ENCODE results near the gene PLXNA4.

Gene PLXNA4

GRCh38 chr7:132450696-132451095 lies 125.6 kb downstream of the PLXNA4 start:
- ATAC-seq, result no peak

GRCh38 chr7:132450188-132450587 lies 126.1 kb downstream of the PLXNA4 start:
- Mint-ChIP-seq H3K36me3 (no peaks in the 10 kb centered on the region), H3K27ac (no peak overlapping the region), H3K4me1 (peaks cover 12% of the 10 kb centered on the region), H3K4me3 (no peak overlapping the region), H3K27me3 (peaks cover 17% of the 10 kb centered on the region), H3K9me3 (peaks cover 5% of the 10 kb centered on the region)
- no peak for ATAC-seq

More at GRCh38 chr7:132450696-132451095, 125.6 kb downstream of the PLXNA4 start:
- Mint-ChIP-seq H3K27ac (no peak overlapping the region), H3K9me3 (peaks cover 4% of the 10 kb centered on the region), H3K36me3 (no peaks in the 10 kb centered on the region), H3K27me3 (peaks cover 17% of the 10 kb centered on the region), H3K4me3 (no peak overlapping the region), H3K4me1 (peaks cover 12% of the 10 kb centered on the region)

- no peaks in the 10 kb centered on the region for H3K36me3 Mint-ChIP-seq
- peaks cover 26% of the 10 kb centered on the region for H3K27me3 Mint-ChIP-seq
- ATAC-seq, result no peak
- H3K4me3 Mint-ChIP-seq, result no peak overlapping the region
- H3K4me1 Mint-ChIP-seq, result peaks cover 12% of the 10 kb centered on the region
- no peak overlapping the region for H3K27ac Mint-ChIP-seq
- peaks cover 7% of the 10 kb centered on the region for H3K9me3 Mint-ChIP-seq
These were observed 129.5 kb downstream of the PLXNA4 start for GRCh38 chr7:132446666-132447278.

- Mint-ChIP-seq H3K4me3 (no peak overlapping the region), H3K9me3 (peaks cover 7% of the 10 kb centered on the region), H3K36me3 (no peaks in the 10 kb centered on the region), H3K4me1 (peaks cover 12% of the 10 kb centered on the region), H3K27ac (no peak overlapping the region), H3K27me3 (peaks cover 21% of the 10 kb centered on the region)
- ATAC-seq, result peak; percentile 39
These were observed 130.0 kb downstream of the PLXNA4 start for GRCh38 chr7:132446260-132446659.

GRCh38 chr7:132443761-132444520 lies 132.3 kb downstream of the PLXNA4 start:
- no peak overlapping the region for H3K4me3 Mint-ChIP-seq
- peaks cover 12% of the 10 kb centered on the region for H3K4me1 Mint-ChIP-seq

GRCh38 chr7:132441935-132442334 lies 134.3 kb downstream of the PLXNA4 start:
- Mint-ChIP-seq H3K27ac (no peak overlapping the region), H3K27me3 (peaks cover 31% of the 10 kb centered on the region), H3K4me1 (peaks cover 15% of the 10 kb centered on the region), H3K4me3 (no peak overlapping the region), H3K9me3 (peaks cover 4% of the 10 kb centered on the region), H3K36me3 (no peaks in the 10 kb centered on the region)
- ATAC-seq, result no peak

More at GRCh38 chr7:132443761-132444520, 132.3 kb downstream of the PLXNA4 start:
- H3K9me3 Mint-ChIP-seq, result peaks cover 7% of the 10 kb centered on the region
- peaks cover 19% of the 10 kb centered on the region for H3K27me3 Mint-ChIP-seq
- H3K36me3 Mint-ChIP-seq, result no peaks in the 10 kb centered on the region
- ATAC-seq, result no peak
- H3K27ac Mint-ChIP-seq, result no peak overlapping the region

GRCh38 chr7:132440151-132440550 lies 136.1 kb downstream of the PLXNA4 start:
- H3K9me3 Mint-ChIP-seq, result peaks cover under 1% of the 10 kb centered on the region
- no peak for ATAC-seq

GRCh38 chr7:132438926-132439325 lies 137.3 kb downstream of the PLXNA4 start:
- no peaks in the 10 kb centered on the region for H3K9me3 Mint-ChIP-seq
- H3K27ac Mint-ChIP-seq, result no peak overlapping the region
- no peak overlapping the region for H3K4me3 Mint-ChIP-seq
- no peak for ATAC-seq
- H3K27me3 Mint-ChIP-seq, result peaks cover 41% of the 10 kb centered on the region
- no peaks in the 10 kb centered on the region for H3K36me3 Mint-ChIP-seq
- H3K4me1 Mint-ChIP-seq, result peaks cover 11% of the 10 kb centered on the region

More at GRCh38 chr7:132440151-132440550, 136.1 kb downstream of the PLXNA4 start:
- peaks cover 44% of the 10 kb centered on the region for H3K27me3 Mint-ChIP-seq
- no peak overlapping the region for H3K27ac Mint-ChIP-seq
- peaks cover 9% of the 10 kb centered on the region for H3K4me1 Mint-ChIP-seq
- H3K4me3 Mint-ChIP-seq, result no peak overlapping the region
- H3K36me3 Mint-ChIP-seq, result no peaks in the 10 kb centered on the region

- H3K27me3 Mint-ChIP-seq, result peaks cover 29% of the 10 kb centered on the region
These were observed 138.5 kb downstream of the PLXNA4 start for GRCh38 chr7:132437730-132438129.

GRCh38 chr7:132436121-132436520 lies 140.1 kb downstream of the PLXNA4 start:
- H3K27ac Mint-ChIP-seq, result no peak overlapping the region
- H3K4me3 Mint-ChIP-seq, result no peak overlapping the region

More at GRCh38 chr7:132437730-132438129, 138.5 kb downstream of the PLXNA4 start:
- no peak overlapping the region for H3K4me3 Mint-ChIP-seq
- H3K9me3 Mint-ChIP-seq, result no peaks in the 10 kb centered on the region
- no peaks in the 10 kb centered on the region for H3K36me3 Mint-ChIP-seq
- no peak for ATAC-seq
- H3K4me1 Mint-ChIP-seq, result peaks cover 11% of the 10 kb centered on the region
- no peak overlapping the region for H3K27ac Mint-ChIP-seq

GRCh38 chr7:132435016-132435990 lies 141.0 kb downstream of the PLXNA4 start:
- peaks cover 3% of the 10 kb centered on the region for H3K9me3 Mint-ChIP-seq
- peaks cover 25% of the 10 kb centered on the region for H3K27me3 Mint-ChIP-seq
- H3K4me3 Mint-ChIP-seq, result no peak overlapping the region
- ATAC-seq, result no peak
- peaks cover 11% of the 10 kb centered on the region for H3K4me1 Mint-ChIP-seq
- no peaks in the 10 kb centered on the region for H3K36me3 Mint-ChIP-seq
- H3K27ac Mint-ChIP-seq, result no peak overlapping the region

More at GRCh38 chr7:132436121-132436520, 140.1 kb downstream of the PLXNA4 start:
- Mint-ChIP-seq H3K9me3 (no peaks in the 10 kb centered on the region), H3K36me3 (no peaks in the 10 kb centered on the region), H3K27me3 (peaks cover 25% of the 10 kb centered on the region), H3K4me1 (peaks cover 11% of the 10 kb centered on the region)
- ATAC-seq, result no peak

GRCh38 chr7:132434041-132434440 lies 142.2 kb downstream of the PLXNA4 start:
- peaks cover 5% of the 10 kb centered on the region for H3K9me3 Mint-ChIP-seq
- H3K27me3 Mint-ChIP-seq, result peaks cover 25% of the 10 kb centered on the region
- no peak for ATAC-seq
- no peak overlapping the region for H3K4me3 Mint-ChIP-seq
- H3K27ac Mint-ChIP-seq, result no peak overlapping the region
- H3K36me3 Mint-ChIP-seq, result no peaks in the 10 kb centered on the region
- peaks cover 11% of the 10 kb centered on the region for H3K4me1 Mint-ChIP-seq

- Mint-ChIP-seq H3K4me1 (peaks cover 11% of the 10 kb centered on the region), H3K4me3 (no peak overlapping the region), H3K36me3 (no peaks in the 10 kb centered on the region), H3K27me3 (peaks cover 25% of the 10 kb centered on the region), H3K9me3 (peaks cover 5% of the 10 kb centered on the region), H3K27ac (no peak overlapping the region)
- ATAC-seq, result no peak
These were observed 143.0 kb downstream of the PLXNA4 start for GRCh38 chr7:132433301-132433700.

- Mint-ChIP-seq H3K27ac (no peak overlapping the region), H3K4me3 (no peak overlapping the region), H3K36me3 (no peaks in the 10 kb centered on the region), H3K27me3 (peaks cover 6% of the 10 kb centered on the region), H3K9me3 (peaks cover 5% of the 10 kb centered on the region), H3K4me1 (peaks cover 5% of the 10 kb centered on the region)
- no peak for ATAC-seq
These were observed 145.1 kb downstream of the PLXNA4 start for GRCh38 chr7:132430861-132431822.

All from stimulated activated memory B cell treated with anti-CD40 and anti-IgM and Interleukin-4, amounts not matched to agents 10 μg/mL and 1 μg/mL and 100 μg/mL, for 72 hours (primary cell).